DOHH2 (cell line): ENCODE measurements around the gene MED29.

ENCODE experiments used
- H3F3A ChIP-seq: fragments of 200-600 bp; sonication (generic), shearing (Covaris generic); 2 replicates; pipeline ENCODE4 v1.6.0; 2016; ENCODE audit warnings: antibody characterized with exemption, mild to moderate bottlenecking; ENCODE audit not compliant: control insufficient read depth, insufficient read depth
- H3K27ac ChIP-seq: fragments of 200-600 bp; sonication (generic); 2 replicates; pipeline ENCODE4 v1.5.1; 2014; ENCODE audit warnings: low read depth, mild to moderate bottlenecking, low read length, moderate library complexity
- H3K27me3 ChIP-seq: fragments of 200-600 bp; sonication (generic); 2 replicates; pipeline ENCODE4 v1.6.1; 2014; ENCODE audit warnings: mild to moderate bottlenecking, low read length, mixed read lengths; ENCODE audit not compliant: control insufficient read depth
- H3K36me3 ChIP-seq: fragments of 200-600 bp; sonication (generic); 2 replicates; pipeline ENCODE4 v1.6.1; 2014; ENCODE audit warnings: mild to moderate bottlenecking, low read length, moderate library complexity, mixed read lengths; ENCODE audit not compliant: control insufficient read depth
- H3K4me1 ChIP-seq: fragments of 200-600 bp; sonication (generic); 2 replicates; pipeline ENCODE4 v1.6.1; 2014; ENCODE audit warnings: mild to moderate bottlenecking, low read length, mixed read lengths; ENCODE audit not compliant: control insufficient read depth
- H3K4me2 ChIP-seq: fragments of 200-600 bp; sonication (generic); 2 replicates; pipeline ENCODE4 v1.6.0; 2014; ENCODE audit warnings: mild to moderate bottlenecking, low read length, moderate library complexity
- H3K4me3 ChIP-seq: fragments of 200-600 bp; sonication (generic); 2 replicates; pipeline ENCODE4 v1.5.1; 2014; ENCODE audit warnings: mild to moderate bottlenecking, low read length, mixed read lengths
- H3K79me2 ChIP-seq: fragments of 200-600 bp; sonication (generic); 2 replicates; pipeline ENCODE4 v1.6.1; 2014; ENCODE audit warnings: mild to moderate bottlenecking, low read length, mixed read lengths; ENCODE audit not compliant: control insufficient read depth
- H3K9me2 ChIP-seq: fragments of 200-600 bp; sonication (generic); replicated peaks from 2 replicates; pipeline ENCODE4 v1.6.1; 2014; ENCODE audit warnings: mild to moderate bottlenecking, low read length, mixed read lengths; ENCODE audit not compliant: control insufficient read depth
- H3K9me3 ChIP-seq: fragments of 200-600 bp; sonication (generic); 2 replicates; pipeline ENCODE4 v1.6.1; 2014; ENCODE audit warnings: antibody characterized with exemption, low read length, mixed read lengths; ENCODE audit not compliant: control insufficient read depth, insufficient read depth
- H4K20me1 ChIP-seq: fragments of 200-600 bp; sonication (generic); 2 replicates; pipeline ENCODE4 v1.6.0; 2014; ENCODE audit warnings: low read depth, mild to moderate bottlenecking, antibody characterized with exemption, low read length, moderate library complexity; ENCODE audit not compliant: control insufficient read depth, insufficient read depth
- EZH2phosphoT487 ChIP-seq: fragments of 200-600 bp; sonication (generic); IDR thresholded peaks from 2 replicates; pipeline ENCODE4 v1.6.1; 2017; ENCODE audit warnings: borderline replicate concordance, mild to moderate bottlenecking, antibody characterized with exemption, low read length, moderate library complexity, mixed read lengths
- TF ChIP-seq, protein P1 (sequence below): fragments of 200-600 bp; sonication (generic); IDR thresholded peaks from one replicate; pipeline ENCODE4 v1.5.1; 2014; ENCODE audit warnings: antibody characterized with exemption, mild to moderate bottlenecking, low read depth, low read length; ENCODE audit not compliant: poor library complexity, severe bottlenecking

Gene MED29

DNA sequence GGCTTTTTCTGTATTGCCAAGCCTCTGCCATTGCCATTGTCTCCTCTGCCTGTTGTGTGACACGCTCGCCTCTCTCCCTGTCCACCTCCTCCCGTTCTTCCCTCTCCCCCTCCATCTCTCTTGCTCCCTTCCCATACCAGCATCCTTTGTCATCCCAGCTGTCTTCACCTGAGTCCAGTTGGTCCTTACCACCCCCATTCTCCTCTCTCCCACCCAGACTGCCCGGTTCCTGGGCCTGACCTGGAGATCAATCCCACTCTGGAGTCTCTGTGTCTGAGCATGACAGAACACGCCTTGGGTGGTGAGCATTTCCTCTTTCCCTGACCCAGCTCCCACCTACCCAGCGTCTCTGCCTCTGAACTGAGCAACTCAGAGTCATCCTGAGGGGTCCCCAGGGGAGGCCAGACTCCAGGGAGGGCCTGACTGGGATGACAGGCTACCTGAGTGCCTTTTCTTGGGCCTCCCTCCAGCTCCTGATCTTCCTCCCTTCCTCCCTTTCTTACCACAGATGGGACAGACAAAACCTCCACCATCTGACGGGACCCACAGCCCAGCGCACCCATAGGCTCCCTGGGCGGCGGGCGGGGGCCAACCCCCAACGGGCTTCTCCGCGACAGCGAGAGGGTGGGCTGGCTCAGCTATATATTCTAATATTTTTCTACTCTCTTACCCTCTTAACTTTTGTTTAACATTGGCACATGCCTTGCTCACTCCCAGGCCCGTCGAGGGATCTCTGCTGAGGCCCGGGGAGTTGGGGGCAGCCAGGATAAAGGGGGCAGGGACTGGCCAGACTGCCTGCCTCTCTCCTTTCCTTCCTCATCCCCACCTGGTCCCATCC, 8.0 kb upstream of the MED29 start:
- Histone ChIP-seq H3K27ac (no peak overlapping the region), H3K36me3 (peaks cover 57% of the 10 kb centered on the region), H3K9me3 (no peaks in the 10 kb centered on the region), H3K4me1 (no peaks in the 10 kb centered on the region), H3K79me2 (no peaks in the 10 kb centered on the region), H3F3A (no peaks in the 10 kb centered on the region), H3K27me3 (no peaks in the 10 kb centered on the region), H4K20me1 (no peaks in the 10 kb centered on the region), H3K4me2 (no peak overlapping the region), H3K9me2 (no peaks in the 10 kb centered on the region), H3K4me3 (no peak overlapping the region)
- TF ChIP-seq, protein P1, sequence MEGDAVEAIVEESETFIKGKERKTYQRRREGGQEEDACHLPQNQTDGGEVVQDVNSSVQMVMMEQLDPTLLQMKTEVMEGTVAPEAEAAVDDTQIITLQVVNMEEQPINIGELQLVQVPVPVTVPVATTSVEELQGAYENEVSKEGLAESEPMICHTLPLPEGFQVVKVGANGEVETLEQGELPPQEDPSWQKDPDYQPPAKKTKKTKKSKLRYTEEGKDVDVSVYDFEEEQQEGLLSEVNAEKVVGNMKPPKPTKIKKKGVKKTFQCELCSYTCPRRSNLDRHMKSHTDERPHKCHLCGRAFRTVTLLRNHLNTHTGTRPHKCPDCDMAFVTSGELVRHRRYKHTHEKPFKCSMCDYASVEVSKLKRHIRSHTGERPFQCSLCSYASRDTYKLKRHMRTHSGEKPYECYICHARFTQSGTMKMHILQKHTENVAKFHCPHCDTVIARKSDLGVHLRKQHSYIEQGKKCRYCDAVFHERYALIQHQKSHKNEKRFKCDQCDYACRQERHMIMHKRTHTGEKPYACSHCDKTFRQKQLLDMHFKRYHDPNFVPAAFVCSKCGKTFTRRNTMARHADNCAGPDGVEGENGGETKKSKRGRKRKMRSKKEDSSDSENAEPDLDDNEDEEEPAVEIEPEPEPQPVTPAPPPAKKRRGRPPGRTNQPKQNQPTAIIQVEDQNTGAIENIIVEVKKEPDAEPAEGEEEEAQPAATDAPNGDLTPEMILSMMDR, result no peak
- no peak for TF ChIP-seq EZH2phosphoT487

DNA sequence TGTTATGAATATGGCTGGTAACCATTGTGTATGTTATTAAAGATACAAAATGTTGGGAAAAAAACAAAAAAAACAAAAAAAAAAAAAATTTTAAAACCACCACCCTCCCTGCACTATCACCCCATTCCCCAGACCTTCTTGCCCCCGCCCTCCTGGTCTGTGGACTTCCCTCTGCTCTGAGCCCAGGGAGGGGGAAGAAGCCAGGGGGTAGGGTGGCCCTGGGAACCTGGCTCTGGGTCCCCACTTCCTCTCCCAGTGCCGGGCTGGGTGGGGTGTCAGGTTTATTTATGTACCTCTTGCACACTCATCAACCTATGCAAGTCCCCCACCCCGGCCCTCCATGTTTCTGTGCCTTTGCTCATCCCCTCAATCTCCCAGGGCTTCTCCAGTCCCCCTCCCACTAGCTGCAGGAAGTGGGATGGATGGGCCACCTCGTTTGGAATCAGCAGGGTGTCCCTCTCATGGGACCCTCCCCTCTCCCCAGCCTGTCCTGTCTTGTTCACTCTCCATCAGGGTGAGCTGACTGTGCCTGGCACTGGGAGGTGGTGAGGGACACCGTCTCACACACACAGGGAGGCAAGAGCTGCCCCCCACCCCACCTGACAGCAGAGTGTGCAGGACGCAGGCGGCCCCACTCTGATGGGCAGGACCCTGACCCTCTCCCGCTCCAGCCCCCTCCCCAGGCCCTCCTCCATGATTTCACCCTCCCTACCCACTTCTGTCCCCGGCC, 6.2 kb upstream of the MED29 start:
- peaks cover 6% of the 10 kb centered on the region for H3K4me1 ChIP-seq
- H3K27me3 ChIP-seq, result no peaks in the 10 kb centered on the region
- H3K79me2 ChIP-seq, result peaks cover 7% of the 10 kb centered on the region
- H3K9me3 ChIP-seq, result no peaks in the 10 kb centered on the region
- H3F3A ChIP-seq, result no peaks in the 10 kb centered on the region
- peaks cover 2% of the 10 kb centered on the region; the same call in 1 of the 2 replicates for H4K20me1 ChIP-seq
- H3K9me2 ChIP-seq, result no peaks in the 10 kb centered on the region
- TF ChIP-seq EZH2phosphoT487, result no peak
- TF ChIP-seq, protein P1, result no peak
- no peak overlapping the region for H3K27ac ChIP-seq
- H3K36me3 ChIP-seq, result peaks cover 63% of the 10 kb centered on the region
- H3K4me2 ChIP-seq, result no peak overlapping the region
- no peak overlapping the region for H3K4me3 ChIP-seq

DNA sequence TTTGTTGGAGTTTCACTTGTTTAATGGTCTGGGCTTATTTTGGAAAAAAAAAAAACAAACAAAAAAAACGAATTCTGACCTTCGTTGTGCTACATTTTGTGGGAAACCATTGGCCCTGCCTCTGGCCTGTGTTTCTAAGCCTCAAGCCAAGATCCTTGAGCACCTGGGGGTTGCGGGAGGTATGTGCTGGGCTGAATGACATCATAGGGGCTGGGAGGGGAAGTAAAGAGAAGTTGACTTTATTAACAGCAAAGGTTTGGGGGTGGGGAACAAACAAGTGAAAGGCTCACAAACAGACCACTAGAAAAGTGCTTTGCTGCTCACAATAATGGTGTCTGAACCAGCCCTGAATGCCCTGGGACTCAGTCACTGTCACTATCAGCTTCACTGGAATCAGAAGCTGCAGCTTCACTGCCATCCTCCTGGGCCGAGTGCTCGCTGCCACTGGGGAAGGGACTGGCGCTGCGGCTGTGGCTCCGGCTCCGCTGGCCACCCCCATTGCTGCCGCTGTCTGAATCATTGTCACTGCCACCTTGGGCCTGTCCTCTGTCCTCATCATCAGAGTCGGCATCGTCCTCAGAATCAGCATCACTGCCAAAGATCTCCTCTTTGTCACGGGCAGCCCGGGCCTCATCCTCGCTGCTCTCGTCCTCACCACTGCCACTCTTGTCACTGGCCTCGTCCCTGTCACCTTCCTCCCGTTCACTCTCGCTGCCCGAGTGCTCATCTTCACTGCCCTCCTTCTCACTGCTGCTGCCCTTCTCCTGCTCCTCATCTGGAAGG, 5.4 kb upstream of the MED29 start:
- no peaks in the 10 kb centered on the region for H3K9me3 ChIP-seq
- H3K4me1 ChIP-seq, result peaks cover 9% of the 10 kb centered on the region
- H3K27ac ChIP-seq, result no peak overlapping the region
- H3K36me3 ChIP-seq, result peaks cover 58% of the 10 kb centered on the region
- H3K9me2 ChIP-seq, result no peaks in the 10 kb centered on the region
- H3K4me2 ChIP-seq, result no peak overlapping the region
- TF ChIP-seq, protein P1, result no peak
- H3K79me2 ChIP-seq, result peaks cover 15% of the 10 kb centered on the region
- H3K27me3 ChIP-seq, result no peaks in the 10 kb centered on the region
- H3F3A ChIP-seq, result no peaks in the 10 kb centered on the region
- peaks cover 4% of the 10 kb centered on the region; the same call in 1 of the 2 replicates for H4K20me1 ChIP-seq
- no peak overlapping the region for H3K4me3 ChIP-seq
